ENCODE data around the gene ADAMTS17.

- TF ChIP-seq CTCF (IDR thresholded peaks at IDR 0.05) (no peak), POLR2A (IDR thresholded peaks at IDR 0.05) (no peak), EP300 (IDR thresholded peaks at IDR 0.05) (no peak), POLR2AphosphoS5 (IDR thresholded peaks at IDR 0.05) (no peak)
Observed at GRCh38 chr15:100133001-100133400, 208.8 kb downstream of the ADAMTS17 start.
